Fibroblast of the aortic adventitia (primary cell): ENCODE results near the gene LZTS3. TPM values are rescaled to one million over a fixed set of nuclear protein-coding genes. Genes with fewer than 3 reads are reported as not detected.

Source experiments
- total RNA-seq: library from RNA; depleted of rRNA; stranded (reverse); fragments of >200 nt; gene quantifications from 2 replicates; pipeline ENCODE4 v1.2.3, GENCODE V29; 2012; ENCODE audit warnings: low replicate concordance

The LZTS3 gene
- total RNA-seq, 1 donor, result 3.6 TPM

Other genes starting within 250 kb of the LZTS3 start
- gene GNRH2, start 129.9 kb downstream of the LZTS3 start, total RNA-seq, result not detected in 2 replicates
- 19.1 and 52.3 TPM in 2 replicates for gene MRPS26, start 127.5 kb downstream of the LZTS3 start, total RNA-seq
- not detected in 2 replicates for gene OXT, start 101.9 kb downstream of the LZTS3 start, total RNA-seq
- gene AVP, start 88.8 kb downstream of the LZTS3 start, total RNA-seq, result not detected in 2 replicates
- 6.5 and 11.8 TPM in 2 replicates for gene FASTKD5, start 13.7 kb downstream of the LZTS3 start, total RNA-seq
- gene UBOX5, start 13.7 kb downstream of the LZTS3 start, total RNA-seq, result 0.82 and 4.4 TPM in 2 replicates
- 24.9 and 64.0 TPM in 2 replicates for gene DDRGK1, start 31.1 kb upstream of the LZTS3 start, total RNA-seq
- gene ITPA, start 35.9 kb upstream of the LZTS3 start, total RNA-seq, result 26.2 and 36.2 TPM in 2 replicates
- 0.49 and 0.63 TPM in 2 replicates for gene SLC4A11, start 65.6 kb upstream of the LZTS3 start, total RNA-seq
- 9.6 and 13.3 TPM in 2 replicates for gene DNAAF9, start 234.1 kb upstream of the LZTS3 start, total RNA-seq